AG10803 (cell line): ENCODE results near the gene ZNF414.
"Not testable (repeated sequence)": the region's sequence is repeated elsewhere in the genome, so short reads cannot be mapped to it uniquely, and the experiment has no call there.

ENCODE experiments used
- DNase-seq: peaks from one replicate; pipeline ENCODE4 v3.0.0; 2010; ENCODE audit warnings: low read depth
- H3K4me3 ChIP-seq: 2 replicates; pipeline ENCODE4 v1.5.1; 2011; ENCODE audit warnings: mild to moderate bottlenecking, low read length, control low read depth
- CTCF ChIP-seq: conservative IDR thresholded peaks from 2 replicates; pipeline ENCODE4 v1.5.1; 2011; ENCODE audit warnings: mild to moderate bottlenecking, low read length, control low read depth, inconsistent platforms

Gene ZNF414

GRCh38 chr19:8517551-8518442 lies 3.8 kb upstream of the ZNF414 start:
- TF ChIP-seq CTCF: no peak
- H3K4me3 ChIP-seq: no peak overlapping the region

GRCh38 chr19:8515317-8515716 lies 1.4 kb upstream of the ZNF414 start:
- H3K4me3 ChIP-seq: no peak overlapping the region
- no peak for DNase-seq
- no peak for TF ChIP-seq CTCF

More at GRCh38 chr19:8517551-8518442, 3.8 kb upstream of the ZNF414 start:
- DNase-seq: peak; percentile 84

- DNase-seq: not testable (repeated sequence)
- H3K4me3 ChIP-seq: peak overlapping the region; percentile 68
These were observed 590 bp upstream of the ZNF414 start for GRCh38 chr19:8514505-8515009.

GRCh38 chr19:8513036-8513686 lies 806 bp downstream of the ZNF414 start:
- TF ChIP-seq CTCF: 0 out of 2 replicates have a peak, but pooled peaks have one; percentile 8
- DNase-seq: no peak
- H3K4me3 ChIP-seq: peak overlapping the region; percentile 68

- DNase-seq: no peak
- no peak overlapping the region for H3K4me3 ChIP-seq
- TF ChIP-seq CTCF: no peak
These were observed 1.6 kb downstream of the ZNF414 start for GRCh38 chr19:8512115-8512967.

GRCh38 chr19:8511573-8512101 lies 2.3 kb downstream of the ZNF414 start:
- no peak for DNase-seq
- no peak overlapping the region for H3K4me3 ChIP-seq
- no peak for TF ChIP-seq CTCF
